GM12878 (cell line): ENCODE data around the gene KIF21B. TPM values are rescaled to one million over a fixed set of nuclear protein-coding genes. Genes with fewer than 3 reads are reported as not detected.

ENCODE experiments used
- ATAC-seq: fragments of 200-7000 bp; cut with Tn5 transposase; 3 replicates; pipeline ENCODE4 v1.9.1; 2020; ENCODE audit warnings: mild to moderate bottlenecking, moderate library complexity
- BruUV-seq: library from RNA; stranded (reverse); fragments of 400-500 nt; replicated peaks from 2 replicates; lab custom pipeline; 2021; lab: Mats Ljungman, UMichigan
- CTCF ChIA-PET: fragments of 300-600 bp; sonication (Branson Sonifier 250); formaldehyde crosslinking; extraction: SDS; loops from one replicate; lab custom pipeline; 2021; ENCODE audit warnings: inconsistent platforms; lab: Yijun Ruan, JAX
- POLR2A ChIA-PET: fragments of 350-600 bp; formaldehyde crosslinking; extraction: SDS; loops from one replicate; lab custom pipeline; 2021; ENCODE audit warnings: inconsistent platforms; lab: Charles Lee
- RAD21 ChIA-PET: fragments of 300-600 bp; sonication (Branson Sonifier 250); formaldehyde crosslinking; loops from one replicate; lab custom pipeline; 2023; ENCODE audit warnings: antibody characterized with exemption; ENCODE audit not compliant: unreplicated experiment; lab: Charles Lee
- SMC1A ChIA-PET: fragments of 300-600 bp; sonication (Branson Sonifier 250); formaldehyde crosslinking; loops from one replicate; lab custom pipeline; 2023; ENCODE audit not compliant: unreplicated experiment, uncharacterized antibody; lab: Charles Lee
- DNase-seq: peaks from one replicate; pipeline ENCODE4 v3.0.0-alpha.2; 2011; ENCODE audit warnings: low read depth, low spot score
- FAIRE-seq: peaks from 3 replicates; lab custom pipeline; 2011; peaks lifted over from hg19 to GRCh38; lab: Jason Lieb, UNC
- H2AFZ ChIP-seq: 2 replicates; pipeline ENCODE4 v1.6.0; 2011; ENCODE audit warnings: low read depth, low read length, control low read depth; ENCODE audit not compliant: control insufficient read depth
- H3K27ac ChIP-seq: 2 replicates; pipeline ENCODE4 v1.5.1; 2011; ENCODE audit warnings: control low read depth; ENCODE audit not compliant: control insufficient read depth, insufficient read depth
- H3K27me3 ChIP-seq, 2 experiments: replicated peaks in 1 of 2; 2 replicates each; pipeline versions ENCODE4 v1.6.0 to v1.6.1; 2011; ENCODE audit warnings: low read length in 1 of 2; ENCODE audit not compliant: control insufficient read depth in 2 of 2, insufficient read depth in 2 of 2
- H3K36me3 ChIP-seq, 2 experiments: 2 replicates each; pipeline ENCODE4 v1.5.1; 2011; ENCODE audit warnings: low read length in 1 of 2; ENCODE audit not compliant: control insufficient read depth in 2 of 2, insufficient read depth in 2 of 2
- H3K4me1 ChIP-seq: 2 replicates; pipeline ENCODE4 v1.6.1; 2011; ENCODE audit warnings: mild to moderate bottlenecking, low read length, moderate library complexity, mixed read lengths; ENCODE audit not compliant: control insufficient read depth, insufficient read depth
- H3K4me2 ChIP-seq: 2 replicates; pipeline ENCODE4 v1.6.0; 2011; ENCODE audit warnings: control low read depth; ENCODE audit not compliant: control insufficient read depth, insufficient read depth
- H3K4me3 ChIP-seq: fragments of 200-600 bp; sonication (generic); 2 replicates; pipeline ENCODE4 v1.5.1; 2016
- H3K79me2 ChIP-seq: 2 replicates; pipeline ENCODE4 v1.6.0; 2011; ENCODE audit warnings: low read length; ENCODE audit not compliant: control insufficient read depth, insufficient read depth
- H3K9ac ChIP-seq: 2 replicates; pipeline ENCODE4 v1.8.0; 2011; ENCODE audit warnings: low read length, control low read depth, mixed read lengths; ENCODE audit not compliant: control insufficient read depth, insufficient read depth
- H3K9me3 ChIP-seq: replicated peaks from 3 replicates; pipeline ENCODE4 v1.5.1; 2011; ENCODE audit warnings: mild to moderate bottlenecking, low read length; ENCODE audit not compliant: control insufficient read depth, insufficient read depth
- H4K20me1 ChIP-seq: 2 replicates; pipeline ENCODE4 v1.6.0; 2011; ENCODE audit not compliant: control insufficient read depth, insufficient read depth
- ATF2 ChIP-seq: IDR thresholded peaks from 2 replicates; pipeline ENCODE4 v1.6.1; 2012; ENCODE audit warnings: low read length, inconsistent platforms
- CEBPB ChIP-seq, 2 experiments: fragments of 150-350 bp in 1 of 2; IDR thresholded peaks; 2 replicates each; pipeline ENCODE4 v1.6.1; 2012 to 2014; ENCODE audit warnings: low read depth in 2 of 2, low read length in 2 of 2, borderline replicate concordance in 1 of 2, inconsistent platforms in 1 of 2
- CHD4 ChIP-seq: fragments of 200-600 bp; sonication (generic); IDR thresholded peaks from 2 replicates; pipeline ENCODE4 v1.6.1; 2016; ENCODE audit warnings: mild to moderate bottlenecking
- CREB1 ChIP-seq: IDR thresholded peaks from 2 replicates; pipeline ENCODE4 v1.6.1; 2012; ENCODE audit warnings: low read depth, mild to moderate bottlenecking, inconsistent platforms
- DPF2 ChIP-seq: fragments of 450-650 bp; IDR thresholded peaks from 2 replicates; pipeline ENCODE4 v1.6.1; 2017; ENCODE audit warnings: mild to moderate bottlenecking
- EZH2 ChIP-seq: IDR thresholded peaks from 2 replicates; pipeline ENCODE4 v1.6.1; 2012; ENCODE audit warnings: low read depth, mild to moderate bottlenecking, control low read depth, inconsistent platforms, low read length, borderline replicate concordance; ENCODE audit not compliant: control insufficient read depth
- FOXM1 ChIP-seq: IDR thresholded peaks from 2 replicates; pipeline ENCODE4 v1.6.1; 2012; ENCODE audit warnings: low read depth, mild to moderate bottlenecking, inconsistent platforms, low read length, moderate library complexity
- HDAC6 ChIP-seq: fragments of 200-600 bp; sonication (generic); IDR thresholded peaks from one replicate; pipeline ENCODE4 v1.8.0; 2017; ENCODE audit warnings: antibody characterized with exemption; ENCODE audit not compliant: unreplicated experiment
- JUND ChIP-seq: IDR thresholded peaks from 2 replicates; pipeline ENCODE4 v1.6.1; 2012; ENCODE audit warnings: low read depth, mild to moderate bottlenecking, low read length, improper control_type of control experiment, moderate library complexity
- KDM1A ChIP-seq: fragments of 200-600 bp; sonication (generic); IDR thresholded peaks from 2 replicates; pipeline ENCODE4 v1.6.1; 2016; ENCODE audit warnings: borderline replicate concordance
- MAX ChIP-seq: IDR thresholded peaks from 2 replicates; pipeline ENCODE4 v1.6.1; 2012; ENCODE audit warnings: low read depth, low read length, improper control_type of control experiment
- NBN ChIP-seq: fragments of 450-650 bp; IDR thresholded peaks from 2 replicates; pipeline ENCODE4 v1.6.1; 2016
- POU2F2 ChIP-seq: IDR thresholded peaks from 3 replicates; pipeline ENCODE4 v1.6.1; 2011; ENCODE audit warnings: low read depth, mild to moderate bottlenecking, low read length, borderline replicate concordance
- SKIL ChIP-seq: fragments of 450-650 bp; IDR thresholded peaks from 2 replicates; pipeline ENCODE4 v1.6.1; 2017; ENCODE audit warnings: mild to moderate bottlenecking, low read depth, inconsistent platforms; ENCODE audit not compliant: poor library complexity, severe bottlenecking
- SPI1 ChIP-seq: IDR thresholded peaks from 2 replicates; pipeline ENCODE4 v1.6.1; 2011; ENCODE audit warnings: low read depth, mild to moderate bottlenecking, low read length, moderate library complexity, borderline replicate concordance; ENCODE audit not compliant: insufficient read depth
- YBX1 ChIP-seq: fragments of 450-650 bp; IDR thresholded peaks from 2 replicates; pipeline ENCODE4 v1.6.1; 2016; ENCODE audit warnings: antibody characterized with exemption
- ZNF622 ChIP-seq: fragments of 450-650 bp; IDR thresholded peaks from 2 replicates; pipeline ENCODE4 v1.6.1; 2017; ENCODE audit warnings: mild to moderate bottlenecking, inconsistent platforms
- WGBS: methylation state at CpG from one replicate; pipeline ENCODE4 v1.1.6; 2016; ENCODE audit warnings: low lambda C conversion rate; ENCODE audit not compliant: insufficient replicate concordance, insufficient coverage; ENCODE audit errors: missing lambda C conversion rate; 5-methylcytosine and 5-hydroxymethylcytosine counted together
- in situ Hi-C: fragments of 300-500 bp; cut with MboI; formaldehyde crosslinking; loops from 9 replicates; pipeline ENCODE4 v1.14.3; 2018; ENCODE audit warnings: mixed read lengths
- intact Hi-C: fragments of 100-400 bp; cut with micrococcal nuclease; formaldehyde crosslinking; loops from one replicate; pipeline ENCODE4 v1.14.2; 2022; ENCODE audit not compliant: unreplicated experiment
- polyA plus RNA-seq, 11 experiments: library from polyadenylated mRNA; depleted of rRNA in 4 of 11; unstranded in 6 of 11; stranded (reverse) in 5 of 11; fragments of >200 nt; fragmentation: Nextera tagmentation in 4 of 11; fragmentation: Illumina TruSeq in 1 of 11; extraction: Ambion mirVana in 4 of 11; extraction: Trizol in 1 of 11; gene quantifications; 1 replicate in 1 of 11; 2 replicates in 10 of 11; pipeline versions ENCODE4 v1.2.1 to v1.2.3, GENCODE V29; 2011 to 2016; ENCODE audit warnings: inconsistent platforms in 2 of 11, missing spikeins in 2 of 11, low read depth in 1 of 11
- total RNA-seq, 4 experiments: library from RNA; depleted of rRNA in 3 of 4; stranded (reverse); fragments of >200 nt in 3 of 4; fragmentation: Illumina TruSeq in 1 of 4; extraction: Trizol in 1 of 4; gene quantifications; 2 replicates each; pipeline versions ENCODE4 v1.2.1 to v1.2.3, GENCODE V29; 2013 to 2021

The KIF21B gene
- total and polyA plus RNA-seq, 10 of the 15 experiments (the other 5 are each of a cell fraction or from before 2014, with no cell fraction given), result 2.3 to 47.7 (median 12.6) TPM

- Histone ChIP-seq H3K27ac (no peak overlapping the region), H2AFZ (no peak overlapping the region), H3K9me3 (no peaks in the 10 kb centered on the region; the same call in 2 of the 3 replicates), H3K4me2 (no peak overlapping the region), H3K27me3 (no peaks in the 10 kb centered on the region), H3K4me3 (no peak overlapping the region), H3K4me1 (no peaks in the 10 kb centered on the region), H3K9ac (no peak overlapping the region)
- 89% methylated on average over 16 of the region's 16 CpGs for WGBS
- no TSS peak for BruUV-seq
- no peak for ATAC-seq
- CTCF ChIA-PET, result interaction anchor here (0.9 to 3.8 kb wide), 6 partner anchors 43 to 142 kb away, joined by 3 to 48 read pairs (median 5); no protein-coding TSS in a partner anchor
- POLR2A ChIA-PET, result interaction anchor here (0.6 to 0.8 kb wide), 2 partner anchors 26 to 48 kb away, joined by 3 to 5 read pairs; no protein-coding TSS in a partner anchor
- no peak for TF ChIP-seq SPI1
- no peak for TF ChIP-seq ATF2
- TF ChIP-seq POU2F2, result no peak
- TF ChIP-seq FOXM1, result no peak
- no peak for TF ChIP-seq MAX
- TF ChIP-seq SKIL, result no peak
- no peak for TF ChIP-seq JUND
- TF ChIP-seq CHD4, result no peak
- TF ChIP-seq CEBPB (IDR thresholded peaks at IDR 0.05; ENCODE audit: borderline replicate concordance in 1 of 2, low read depth in 2 of 2, low read length in 2 of 2), result no peak
- no peak for TF ChIP-seq NBN
- TF ChIP-seq YBX1, result no peak
- no peak for TF ChIP-seq EZH2
- no peak for TF ChIP-seq CREB1
- no peak for TF ChIP-seq DPF2
- no peak for TF ChIP-seq HDAC6
- TF ChIP-seq ZNF622, result no peak
- TF ChIP-seq KDM1A, result no peak
- TF ChIP-seq, all 136 proteins: peak for 0
- H4K20me1 ChIP-seq, result no peaks in the 10 kb centered on the region
- in situ Hi-C loops, result loop anchor here (5.0 kb wide), 2 partner anchors 65 to 140 kb away; no protein-coding TSS in a partner anchor
- ChIA-PET RAD21 (interaction anchor here (0.7 to 9.9 kb wide), 3 partner anchors 45 to 142 kb away, joined by 3 to 239 read pairs (median 3); partner anchors contain the start of gene KIF21B), SMC1A (interaction anchor here (1.5 to 4.8 kb wide), 3 partner anchors 39 to 65 kb away, joined by 4 to 44 read pairs (median 5); no protein-coding TSS in a partner anchor)
- DNase-seq (no peak), FAIRE-seq (no peak)
- intact Hi-C loops, result no loop called here
- H3K79me2 ChIP-seq, result no peaks in the 10 kb centered on the region
- peaks cover 0 to 22% of the 10 kb centered on the region in 2 experiments; a peak in 3 of 4 replicates for H3K36me3 ChIP-seq
These were observed 46.3 kb downstream of the KIF21B start for GRCh38 chr1:200977071-200977754.
